ENCODE results near the gene SWI5. TPM values are rescaled to one million over a fixed set of nuclear protein-coding genes. Genes with fewer than 3 reads are reported as not detected.

The SWI5 gene
- 34.5 and 35.3 TPM in 2 replicates for total RNA-seq

GRCh38 chr9:128276008-128276573, at the start of gene SWI5:
TSS of gene SWI5 (plus strand) at chr9:128276276.

GRCh38 chr9:128275198-128276007, 673 bp upstream of the SWI5 start, which contains the start of gene GOLGA2:
TSS of gene GOLGA2 (minus strand) at chr9:128276007. CDS start at chr9:128275976, 31 bp downstream.

GRCh38 chr9:128322404-128323211, 46.5 kb downstream of the SWI5 start, which contains the start of the genes COQ4 and TRUB2:
TSS of gene COQ4 (plus strand) at chr9:128322839. CDS start at chr9:128322859, 20 bp downstream.
TSS of gene TRUB2 (minus strand) at chr9:128322447. CDS start at chr9:128322408, 39 bp downstream.

Other genes starting within 250 kb of the SWI5 start
- 9.0 and 11.6 TPM in 2 replicates for gene NAIF1, start 209.0 kb upstream of the SWI5 start, total RNA-seq
- gene SLC25A25, start 208.0 kb upstream of the SWI5 start, total RNA-seq = 16.6 and 17.3 TPM in 2 replicates
- gene PTGES2, start 148.5 kb upstream of the SWI5 start, total RNA-seq = 75.7 and 110 TPM in 2 replicates
- gene LCN2, start 126.8 kb upstream of the SWI5 start, total RNA-seq = not detected in 2 replicates
- gene BBLN, start 116.0 kb upstream of the SWI5 start, total RNA-seq = 30.9 and 37.3 TPM in 2 replicates
- gene CIZ1, start 84.7 kb upstream of the SWI5 start, total RNA-seq = 35.8 and 49.4 TPM in 2 replicates
- gene DNM1, start 72.9 kb upstream of the SWI5 start, total RNA-seq = 1.9 and 5.8 TPM in 2 replicates
- 124 and 137 TPM in 2 replicates for gene GOLGA2, start 269 bp upstream of the SWI5 start, total RNA-seq
- 18.8 and 24.4 TPM in 2 replicates for gene TRUB2, start 46.2 kb downstream of the SWI5 start, total RNA-seq
- gene COQ4, start 46.6 kb downstream of the SWI5 start, total RNA-seq = 16.9 and 21.8 TPM in 2 replicates
- 16.0 and 29.9 TPM in 2 replicates for gene SLC27A4, start 64.3 kb downstream of the SWI5 start, total RNA-seq
- gene URM1, start 95.1 kb downstream of the SWI5 start, total RNA-seq = 47.5 and 47.8 TPM in 2 replicates
- gene CERCAM, start 144.6 kb downstream of the SWI5 start, total RNA-seq = 338 and 365 TPM in 2 replicates
- gene ODF2, start 179.7 kb downstream of the SWI5 start, total RNA-seq = 32.7 TPM in 2 replicates
- gene GLE1, start 228.4 kb downstream of the SWI5 start, total RNA-seq = 21.2 and 23.4 TPM in 2 replicates